WTC11 (cell line): Measurements from ENCODE around the gene HACD3. TPM values are rescaled to one million over a fixed set of nuclear protein-coding genes. Genes with fewer than 3 reads are reported as not detected.
"Not testable (repeated sequence)": the region's sequence is repeated elsewhere in the genome, so short reads cannot be mapped to it uniquely, and the experiment has no call there.

Experiments used
- ATAC-seq: fragments of 200-7000 bp; cut with Tn5 transposase; 2 replicates; pipeline ENCODE4 v1.10.0; 2021; ENCODE audit warnings: mild to moderate bottlenecking, moderate library complexity
- CTCF ChIA-PET: fragments of 300-600 bp; sonication (Branson Sonifier 250); formaldehyde crosslinking; loops from one replicate; lab custom pipeline; 2021; ENCODE audit warnings: antibody characterized with exemption; lab: Charles Lee
- POLR2A ChIA-PET: fragments of 350-600 bp; sonication (Branson Sonifier 250); formaldehyde crosslinking; loops from one replicate; lab custom pipeline; 2021; ENCODE audit warnings: antibody characterized with exemption; lab: Charles Lee
- DNase-seq: peaks from one replicate; pipeline ENCODE4 v3.0.0; 2021; ENCODE audit warnings: low spot score
- H3K27ac Mint-ChIP-seq: 2 replicates; pipeline ENCODE4 v1.8.0; 2021; ENCODE audit warnings: mixed read lengths
- H3K27me3 Mint-ChIP-seq: 2 replicates; pipeline ENCODE4 v1.8.0; 2021; ENCODE audit warnings: low read depth, mild to moderate bottlenecking, moderate library complexity, mixed read lengths
- H3K36me3 Mint-ChIP-seq: 2 replicates; pipeline ENCODE4 v1.8.0; 2021; ENCODE audit warnings: mixed read lengths
- H3K4me1 Mint-ChIP-seq: 2 replicates; pipeline ENCODE4 v1.8.0; 2022; ENCODE audit warnings: mixed read lengths
- H3K4me3 Mint-ChIP-seq: 2 replicates; pipeline ENCODE4 v1.8.0; 2021; ENCODE audit warnings: mild to moderate bottlenecking, moderate library complexity, mixed read lengths
- H3K9me3 Mint-ChIP-seq: 2 replicates; pipeline ENCODE4 v1.8.0; 2021; ENCODE audit warnings: mixed read lengths
- AFF4 ChIP-seq: sonication (generic); formaldehyde crosslinking; IDR thresholded peaks from 2 replicates; pipeline ENCODE4 v1.8.1; 2023; ENCODE audit warnings: mild to moderate bottlenecking, missing genetic modification reagents, borderline replicate concordance
- ETV6 ChIP-seq: sonication (generic); formaldehyde crosslinking; IDR thresholded peaks from 2 replicates; pipeline ENCODE4 v1.8.1; 2022; ENCODE audit warnings: mild to moderate bottlenecking, missing genetic modification reagents
- FOXJ3 ChIP-seq: sonication (generic); formaldehyde crosslinking; IDR thresholded peaks from 2 replicates; pipeline ENCODE4 v1.9.0; 2021; ENCODE audit warnings: missing genetic modification reagents, mild to moderate bottlenecking, borderline replicate concordance
- HMGA2 ChIP-seq: fragments of 250-450 bp; sonication (Bioruptor Pico); IDR thresholded peaks from 2 replicates; pipeline ENCODE4 v1.4.0; 2021; ENCODE audit warnings: mild to moderate bottlenecking, moderate library complexity
- NFATC4 ChIP-seq: fragments of 250-450 bp; sonication (Bioruptor Pico); IDR thresholded peaks from 2 replicates; pipeline ENCODE4 v1.9.0; 2021; ENCODE audit warnings: mild to moderate bottlenecking
- NFE2L1 ChIP-seq: sonication (generic); formaldehyde crosslinking; IDR thresholded peaks from 2 replicates; pipeline ENCODE4 v1.8.1; 2023; ENCODE audit warnings: missing genetic modification reagents
- NR1H2 ChIP-seq: sonication (generic); formaldehyde crosslinking; IDR thresholded peaks from 2 replicates; pipeline ENCODE4 v1.9.0; 2021; ENCODE audit warnings: mild to moderate bottlenecking, moderate library complexity, missing genetic modification reagents
- RELA ChIP-seq: sonication (generic); formaldehyde crosslinking; IDR thresholded peaks from 2 replicates; pipeline ENCODE4 v1.8.1; 2022; ENCODE audit warnings: missing genetic modification reagents, mild to moderate bottlenecking, borderline replicate concordance
- SMAD4 ChIP-seq: sonication (generic); formaldehyde crosslinking; IDR thresholded peaks from 2 replicates; pipeline ENCODE4 v1.8.0; 2022; ENCODE audit warnings: mild to moderate bottlenecking, missing genetic modification reagents
- TEAD4 ChIP-seq: sonication (generic); formaldehyde crosslinking; IDR thresholded peaks from 2 replicates; pipeline ENCODE4 v1.8.0; 2022; ENCODE audit warnings: mild to moderate bottlenecking, missing genetic modification reagents
- ZNF281 ChIP-seq: sonication (generic); formaldehyde crosslinking; IDR thresholded peaks from 2 replicates; pipeline ENCODE4 v1.8.0; 2023; ENCODE audit warnings: mild to moderate bottlenecking, missing genetic modification reagents
- ZNF416 ChIP-seq: fragments of 250-450 bp; sonication (Bioruptor Pico); IDR thresholded peaks from 2 replicates; pipeline ENCODE4 v1.9.0; 2021; ENCODE audit warnings: mild to moderate bottlenecking, inconsistent platforms
- ZNF423 ChIP-seq: fragments of 250-450 bp; sonication (Bioruptor Pico); IDR thresholded peaks from 2 replicates; pipeline ENCODE4 v2.1.2; 2022; ENCODE audit warnings: mild to moderate bottlenecking, moderate library complexity
- total RNA-seq: library from RNA; stranded (reverse); gene quantifications from 3 replicates; pipeline ENCODE4 v1.2.3, GENCODE V29; 2021
- TF ChIP-seq, protein P1 (sequence below): fragments of 250-450 bp; sonication (Bioruptor Pico); IDR thresholded peaks from 2 replicates; pipeline ENCODE4 v1.9.0; 2021; ENCODE audit warnings: moderate library complexity, mild to moderate bottlenecking, inconsistent platforms, borderline replicate concordance

Gene HACD3
- total RNA-seq, 1 experiment from 2014 or later = 95.9 TPM

DNA sequence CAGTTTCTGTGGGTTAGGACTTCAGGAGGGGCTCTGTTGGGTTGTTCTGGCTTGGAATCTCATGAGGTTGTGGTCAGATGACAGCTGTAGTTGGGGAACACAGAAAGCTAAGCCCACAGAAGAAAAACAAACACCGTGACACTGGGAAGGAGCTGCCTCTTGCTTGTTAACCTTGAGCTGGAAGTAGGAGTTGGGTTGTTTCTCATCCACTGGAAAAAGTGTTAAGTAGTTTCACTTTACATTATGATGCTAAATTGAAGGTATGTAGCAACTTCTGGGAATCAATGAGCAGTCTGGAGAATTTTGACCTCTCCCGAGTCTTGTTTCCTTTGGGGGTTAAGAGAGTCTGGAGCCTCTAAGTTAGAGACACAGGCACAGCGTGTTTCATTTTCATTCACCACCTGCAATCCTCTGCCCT is 20.4 kb downstream of the HACD3 start (continued):
- TF ChIP-seq, protein P1, sequence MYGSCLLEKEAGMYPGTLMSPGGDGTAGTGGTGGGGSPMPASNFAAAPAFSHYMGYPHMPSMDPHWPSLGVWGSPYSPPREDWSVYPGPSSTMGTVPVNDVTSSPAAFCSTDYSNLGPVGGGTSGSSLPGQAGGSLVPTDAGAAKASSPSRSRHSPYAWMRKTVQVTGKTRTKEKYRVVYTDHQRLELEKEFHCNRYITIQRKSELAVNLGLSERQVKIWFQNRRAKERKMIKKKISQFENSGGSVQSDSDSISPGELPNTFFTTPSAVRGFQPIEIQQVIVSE (CRISPR knock-in tag) = no peak
- TF ChIP-seq TEAD4 (CRISPR knock-in tag) (no peak), NR1H2 (CRISPR knock-in tag) (no peak), ZNF416 (no peak), FOXJ3 (CRISPR knock-in tag) (no peak)

DNA sequence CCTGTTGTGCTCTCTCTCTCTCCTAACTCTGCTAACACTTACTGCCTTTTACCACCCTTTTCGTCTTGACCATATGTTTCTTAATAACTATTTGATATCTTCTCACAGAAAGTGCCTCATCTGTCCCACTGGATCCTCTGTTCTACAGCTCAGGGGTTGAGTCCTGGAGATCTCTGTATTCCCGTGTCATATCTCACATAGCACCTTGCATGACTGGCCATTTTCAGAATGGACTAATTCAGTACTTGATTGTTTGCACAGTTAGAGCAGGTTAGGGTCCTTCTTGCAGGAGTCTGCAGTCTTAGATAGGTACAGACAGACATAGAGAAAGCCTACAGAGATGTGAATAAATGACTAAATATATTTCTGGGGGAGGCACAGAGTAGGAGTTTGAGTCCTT is 20.9 kb downstream of the HACD3 start:
- CTCF ChIA-PET = interaction anchor here (1.4 kb wide), 1 partner anchor 60 kb away, joined by 3 read pairs; the partner anchor contains the start of gene INTS14

GRCh38 chr15:65552851-65553250 is 22.6 kb downstream of the HACD3 start:
- H3K9me3 Mint-ChIP-seq, POLR2A ChIA-PET, CTCF ChIA-PET: not testable (repeated sequence)

More for the DNA sequence above, 20.9 kb downstream of the HACD3 start:
- Mint-ChIP-seq H3K27ac (peak overlapping the region; percentile 6), H3K4me3 (no peak overlapping the region), H3K27me3 (no peaks in the 10 kb centered on the region), H3K9me3 (peaks cover 3% of the 10 kb centered on the region; the same call in 1 of the 2 replicates), H3K36me3 (peaks cover 31% of the 10 kb centered on the region), H3K4me1 (peaks cover 17% of the 10 kb centered on the region)
- DNase-seq = no peak
- TF ChIP-seq ZNF423 (no peak), ETV6 (CRISPR knock-in tag) (no peak), AFF4 (CRISPR knock-in tag) (no peak), HMGA2 (CRISPR knock-in tag) (no peak), ZNF281 (no peak), NFE2L1 (CRISPR knock-in tag) (no peak), RELA (CRISPR knock-in tag) (no peak), SMAD4 (no peak), FOXJ3 (CRISPR knock-in tag) (no peak), NFATC4 (CRISPR knock-in tag) (no peak)
- TF ChIP-seq, protein P1 (CRISPR knock-in tag) = no peak
- no peak for ATAC-seq
- POLR2A ChIA-PET = no interaction called here

More at GRCh38 chr15:65552851-65553250, 22.6 kb downstream of the HACD3 start:
- not testable (repeated sequence) for H3K27ac Mint-ChIP-seq, ATAC-seq, DNase-seq, H3K27me3 Mint-ChIP-seq, H3K4me3 Mint-ChIP-seq
- Mint-ChIP-seq H3K4me1 (peaks cover 17% of the 10 kb centered on the region), H3K36me3 (peaks cover 42% of the 10 kb centered on the region)
